Ecto neural progenitor cell (in vitro differentiated cells): ENCODE measurements around the gene CCDC85A.

Experiments used
- DNase-seq: peaks from one replicate; pipeline ENCODE4 v3.0.0-alpha.2; 2018; ENCODE audit warnings: low spot score

The CCDC85A gene

GRCh38 chr2:56364902-56365301, 181.1 kb downstream of the CCDC85A start:
- DNase-seq, result no peak

GRCh38 chr2:56369316-56369715, 185.5 kb downstream of the CCDC85A start:
- no peak for DNase-seq

GRCh38 chr2:56372071-56372656, 188.4 kb downstream of the CCDC85A start:
- no peak for DNase-seq

GRCh38 chr2:56375251-56375650, 191.5 kb downstream of the CCDC85A start:
- DNase-seq, result no peak

DNA sequence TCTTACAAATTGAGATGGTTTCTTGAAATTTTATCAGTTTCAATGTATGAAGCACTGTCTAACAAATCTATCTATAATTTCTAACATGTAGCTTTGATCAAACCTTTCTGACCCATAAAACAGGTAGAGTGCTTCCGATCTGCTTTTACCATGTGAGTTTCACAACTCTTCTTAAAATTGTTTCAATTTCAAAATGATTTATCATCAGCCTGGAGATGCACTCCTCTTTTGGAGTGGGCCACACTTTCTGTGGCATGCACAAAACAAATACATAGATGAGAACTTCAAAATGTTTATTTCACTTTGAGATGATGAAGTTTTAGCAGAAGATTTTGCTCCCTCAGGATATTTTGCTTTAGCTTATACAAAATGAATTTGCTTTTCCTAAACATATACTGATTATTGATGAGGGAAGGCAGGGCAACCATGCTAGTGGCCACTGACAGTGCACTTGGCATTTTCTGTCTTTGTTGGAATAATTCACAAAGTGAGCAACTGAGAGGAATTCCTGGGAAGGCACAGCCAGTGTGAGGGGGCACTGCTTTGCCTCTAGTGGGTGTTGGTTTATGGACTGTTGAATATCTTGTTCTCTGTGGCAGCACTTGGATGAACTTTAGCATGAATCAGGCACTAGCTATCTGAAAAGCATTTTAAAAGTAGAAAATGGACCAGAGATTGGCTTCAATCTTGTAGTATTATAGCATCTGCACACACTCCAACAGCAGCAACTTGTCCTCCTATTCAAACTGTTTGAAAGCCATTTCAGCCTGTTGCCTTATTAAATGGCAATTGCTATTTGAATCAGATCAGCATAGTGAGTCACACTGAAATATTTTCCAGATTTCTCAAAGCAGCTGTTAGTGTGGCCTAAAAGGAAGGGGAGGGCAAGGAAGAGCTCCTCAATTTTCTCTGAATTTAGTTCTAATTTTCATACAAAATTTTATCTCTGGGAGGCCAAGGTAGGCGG, 193.2 kb downstream of the CCDC85A start:
- no peak for DNase-seq

GRCh38 chr2:56379066-56379465, 195.3 kb downstream of the CCDC85A start:
- no peak for DNase-seq

- DNase-seq, result no peak
Measured at GRCh38 chr2:56380861-56381260, 197.1 kb downstream of the CCDC85A start.

DNA sequence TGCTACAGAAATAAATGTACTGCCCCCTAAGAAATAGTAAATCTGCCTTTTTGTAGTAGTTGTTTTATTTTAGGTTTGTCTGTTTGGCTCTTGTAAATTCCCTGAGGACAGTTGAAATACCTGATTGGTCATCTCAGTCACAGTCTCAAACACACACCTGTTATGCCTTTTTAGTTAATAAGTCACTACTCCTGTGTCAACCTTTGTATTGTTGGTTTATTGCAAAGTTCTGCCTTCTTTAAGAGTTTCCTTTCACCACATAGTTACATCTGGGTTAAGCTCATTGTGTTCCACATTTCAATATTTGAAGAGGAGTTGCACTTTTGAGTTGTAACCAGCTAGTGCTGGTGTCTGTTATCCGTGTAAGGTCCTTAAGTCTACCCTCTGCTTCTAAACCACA, 198.7 kb downstream of the CCDC85A start:
- no peak for DNase-seq

DNA sequence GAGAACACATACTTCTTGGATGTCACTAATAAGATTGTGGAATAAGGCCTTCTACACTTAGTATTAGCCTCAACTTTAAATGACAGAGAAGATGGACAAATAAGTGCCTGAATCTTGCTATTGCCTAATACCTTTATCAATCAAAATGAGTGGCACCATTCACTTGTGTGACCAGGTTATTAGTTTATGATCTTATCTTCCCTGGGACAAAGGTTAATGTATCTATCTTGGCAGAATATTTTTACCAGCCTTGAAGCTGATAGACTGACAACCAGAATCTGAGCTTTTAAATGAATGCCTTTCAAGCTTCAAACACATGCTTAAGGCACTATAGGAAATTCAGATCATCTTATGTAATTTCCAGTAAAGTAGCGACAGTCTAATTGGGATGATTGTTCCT, 202.9 kb downstream of the CCDC85A start:
- no peak for DNase-seq

GRCh38 chr2:56390644-56391043, 206.9 kb downstream of the CCDC85A start:
- no peak for DNase-seq

GRCh38 chr2:56410140-56410539, 226.3 kb downstream of the CCDC85A start:
- no peak for DNase-seq

GRCh38 chr2:56416500-56417176, 232.8 kb downstream of the CCDC85A start:
- no peak for DNase-seq
